KMS-11 (cell line): ENCODE results near the gene MYO3A.

Experiments
- H2AFZ ChIP-seq: fragments of 200-600 bp; sonication (generic); 2 replicates; pipeline ENCODE4 v1.6.1; 2016; ENCODE audit warnings: antibody characterized with exemption, mixed run types, low read depth
- H3K27ac ChIP-seq: fragments of 200-600 bp; sonication (generic); 2 replicates; pipeline ENCODE4 v1.6.1; 2016; ENCODE audit warnings: mild to moderate bottlenecking, mixed run types
- H3K27me3 ChIP-seq: fragments of 200-600 bp; sonication (generic); 2 replicates; pipeline ENCODE4 v1.6.1; 2017; ENCODE audit warnings: mild to moderate bottlenecking, low read depth, mixed run types, moderate library complexity; ENCODE audit not compliant: insufficient read depth
- H3K36me3 ChIP-seq: fragments of 200-600 bp; sonication (generic); 2 replicates; pipeline ENCODE4 v1.6.1; 2017; ENCODE audit warnings: mild to moderate bottlenecking, mixed run types; ENCODE audit not compliant: insufficient read depth
- H3K4me1 ChIP-seq: fragments of 200-600 bp; sonication (generic); 2 replicates; pipeline ENCODE4 v1.6.1; 2016; ENCODE audit warnings: mild to moderate bottlenecking, low read depth, mixed run types; ENCODE audit not compliant: poor library complexity, severe bottlenecking
- H3K4me2 ChIP-seq: fragments of 200-600 bp; sonication (generic); 2 replicates; pipeline ENCODE4 v1.7.0; 2016; ENCODE audit warnings: mild to moderate bottlenecking, mixed run types
- H3K4me3 ChIP-seq: fragments of 200-600 bp; sonication (generic); IDR thresholded peaks from 2 replicates; pipeline ENCODE4 v1.6.1; 2017; ENCODE audit warnings: low read depth, low read length, mixed read lengths; ENCODE audit not compliant: insufficient read depth
- H3K79me2 ChIP-seq: fragments of 200-600 bp; sonication (generic); 2 replicates; pipeline ENCODE4 v1.6.1; 2016; ENCODE audit warnings: low read depth, mixed run types; ENCODE audit not compliant: insufficient read depth
- H3K9ac ChIP-seq: fragments of 200-600 bp; sonication (generic); 2 replicates; pipeline ENCODE4 v1.6.1; 2016; ENCODE audit warnings: mild to moderate bottlenecking, mixed run types
- H4K20me1 ChIP-seq: fragments of 200-600 bp; sonication (generic); 2 replicates; pipeline ENCODE4 v1.6.1; 2016; ENCODE audit warnings: mild to moderate bottlenecking, mixed run types; ENCODE audit not compliant: insufficient read depth
- CTCF ChIP-seq: fragments of 200-600 bp; sonication (generic); conservative IDR thresholded peaks from 2 replicates; pipeline ENCODE4 v1.6.1; 2017; ENCODE audit warnings: low read depth, mild to moderate bottlenecking, antibody characterized with exemption, low read length, moderate library complexity, mixed read lengths

MYO3A gene

GRCh38 chr10:25895856-25896255 is 38.2 kb upstream of the MYO3A start:
- H3K79me2 ChIP-seq = no peaks in the 10 kb centered on the region
- H3K27ac ChIP-seq = no peak overlapping the region
- H3K36me3 ChIP-seq = no peaks in the 10 kb centered on the region
- H3K27me3 ChIP-seq = no peaks in the 10 kb centered on the region
- no peak overlapping the region for H3K4me3 ChIP-seq
- no peak overlapping the region for H3K4me2 ChIP-seq
- H3K9ac ChIP-seq = no peak overlapping the region
- TF ChIP-seq CTCF = no peak
- H4K20me1 ChIP-seq = no peaks in the 10 kb centered on the region
- H2AFZ ChIP-seq = no peak overlapping the region
- no peaks in the 10 kb centered on the region for H3K4me1 ChIP-seq

- H3K79me2 ChIP-seq = no peaks in the 10 kb centered on the region
- H4K20me1 ChIP-seq = no peaks in the 10 kb centered on the region
- no peaks in the 10 kb centered on the region for H3K36me3 ChIP-seq
- no peak overlapping the region for H3K4me2 ChIP-seq
- TF ChIP-seq CTCF = no peak
- no peak overlapping the region for H3K27ac ChIP-seq
- H3K9ac ChIP-seq = no peak overlapping the region
- no peaks in the 10 kb centered on the region for H3K27me3 ChIP-seq
- no peaks in the 10 kb centered on the region for H3K4me1 ChIP-seq
- no peak overlapping the region for H3K4me3 ChIP-seq
- H2AFZ ChIP-seq = no peak overlapping the region
Measured at GRCh38 chr10:25896421-25896820, 37.6 kb upstream of the MYO3A start.

GRCh38 chr10:25899304-25899703 is 34.7 kb upstream of the MYO3A start:
- Histone ChIP-seq H3K4me1 (no peaks in the 10 kb centered on the region), H3K27me3 (no peaks in the 10 kb centered on the region), H3K27ac (no peak overlapping the region), H3K9ac (no peak overlapping the region), H3K36me3 (no peaks in the 10 kb centered on the region), H4K20me1 (no peaks in the 10 kb centered on the region), H3K79me2 (no peaks in the 10 kb centered on the region), H2AFZ (no peak overlapping the region), H3K4me3 (no peak overlapping the region), H3K4me2 (no peak overlapping the region)
- TF ChIP-seq CTCF = no peak

GRCh38 chr10:25901199-25901598 is 32.8 kb upstream of the MYO3A start:
- TF ChIP-seq CTCF = no peak
- no peak overlapping the region for H3K4me2 ChIP-seq
- H3K79me2 ChIP-seq = no peaks in the 10 kb centered on the region
- no peaks in the 10 kb centered on the region for H3K36me3 ChIP-seq
- H3K4me3 ChIP-seq = no peak overlapping the region
- H3K27me3 ChIP-seq = no peaks in the 10 kb centered on the region
- H2AFZ ChIP-seq = no peak overlapping the region
- no peaks in the 10 kb centered on the region for H3K4me1 ChIP-seq
- no peak overlapping the region for H3K9ac ChIP-seq
- no peak overlapping the region for H3K27ac ChIP-seq
- H4K20me1 ChIP-seq = no peaks in the 10 kb centered on the region

GRCh38 chr10:25902002-25902401 is 32.0 kb upstream of the MYO3A start:
- Histone ChIP-seq H3K27ac (no peak overlapping the region), H3K4me2 (no peak overlapping the region)

More at GRCh38 chr10:25902002-25902401, 32.0 kb upstream of the MYO3A start:
- Histone ChIP-seq H3K4me1 (no peaks in the 10 kb centered on the region), H4K20me1 (no peaks in the 10 kb centered on the region), H3K36me3 (no peaks in the 10 kb centered on the region), H3K27me3 (no peaks in the 10 kb centered on the region), H3K4me3 (no peak overlapping the region), H3K9ac (no peak overlapping the region), H2AFZ (no peak overlapping the region), H3K79me2 (no peaks in the 10 kb centered on the region)
- TF ChIP-seq CTCF = no peak
